ENCODE results near the gene DYNLT4. TPM values are rescaled to one million over a fixed set of nuclear protein-coding genes. Genes with fewer than 3 reads are reported as not detected.

DYNLT4 gene
- 0.62 and 1.1 TPM in 2 replicates for total RNA-seq
- 0.46 and 1.1 TPM in 2 replicates for polyA plus RNA-seq
- 0.19 and 0.28 TPM in 2 replicates for polyA plus RNA-seq (2011; cell fraction: cytosol; rRNA removed)
- 0.64 and 0.65 TPM in 2 replicates for polyA plus RNA-seq (2011; cell fraction: nucleus; rRNA removed)
- polyA plus RNA-seq (2012): 0.30 and 0.33 TPM in 2 replicates
- polyA minus RNA-seq: 0.28 and 0.83 TPM in 2 replicates
- not detected for polyA minus RNA-seq (2011; cell fraction: cytosol; rRNA and poly(A)+ RNA removed)
- 6.7 TPM in 1 of 2 replicates, not detected in the other for polyA minus RNA-seq (2011; cell fraction: nucleus; rRNA and poly(A)+ RNA removed)
- percentile 37 among the genes with signal in this experiment for Bru-seq, nascent RNA
- not detected for BruChase-seq, experiment 1, labeled RNA remaining after a 6-hour chase
- BruChase-seq, experiment 2, labeled RNA remaining after a 2-hour chase: not detected
- long read RNA-seq: 0 reads

GRCh38 chr1:44806704-44807363, at the start of gene DYNLT4:
Gene DYNLT4, minus strand, starts transcription at chr1:44807351. Its CDS starts 683 bp downstream, at chr1:44806668.
- peaks cover 4 to 32% of the 10 kb centered on the region in 2 experiments for H3K36me3 ChIP-seq (ENCODE audit: control insufficient read depth in 2 of 2, extremely low read depth in 1 of 2, insufficient read depth in 2 of 2, low read length in 2 of 2)
- H3K4me2 ChIP-seq (ENCODE audit: insufficient read depth, low read length): peak within 1 kb of the TSS; percentile 71
- FAIRE-seq (no peak), DNase-seq (ENCODE audit: low read depth, low spot score) (no peak)
- H3K4me1 ChIP-seq (ENCODE audit: control insufficient read depth, extremely low read depth, insufficient read depth, low read length): peaks cover 72% of the 10 kb centered on the region
- H4K20me1 ChIP-seq (replicated peaks; ENCODE audit: control insufficient read depth, extremely low read depth, insufficient read depth, low read length): no peaks in the 10 kb centered on the region
- H3K9me3 ChIP-seq (replicated peaks; ENCODE audit: control insufficient read depth, insufficient read depth, low read length): no peaks in the 10 kb centered on the region
- H3K9me1 ChIP-seq (replicated peaks; ENCODE audit: control insufficient read depth, extremely low read depth, insufficient read depth, low read length): no peaks in the 10 kb centered on the region
- H3K27ac ChIP-seq (ENCODE audit: insufficient read depth, low read depth, low read length): peak within 1 kb of the TSS; percentile 100
- dilution Hi-C loops (cut with MboI; ENCODE audit: extremely low pct_ligation_motif_present, low sequenced_read_pairs) (no loop called here), intact Hi-C loops (cut with micrococcal nuclease) (loop anchor here (1.0 to 10.0 kb wide), 3 partner anchors 12 to 878 kb away; partner anchors contain the start of genes GPBP1L1, RNU5D-1 and TMEM69)
- no peaks in the 10 kb centered on the region for H3K27me3 ChIP-seq (ENCODE audit: control insufficient read depth in 2 of 2, insufficient read depth in 2 of 2, low read length in 2 of 2)
- peak within 1 kb of the TSS in 2 of 3 experiments; percentile 6 to 25 for H3K4me3 ChIP-seq (replicated peaks in 1 of 3; ENCODE audit: insufficient read depth in 1 of 3, low read depth in 1 of 3, low read length in 3 of 3)
- BruUV-seq (replicated peaks): TSS peak; percentile 42
- ChIA-PET POLR2A (interaction anchor here (3.1 to 4.3 kb wide), 2 partner anchors 13 to 32 kb away, joined by 13 to 97 read pairs; partner anchors contain the start of gene RPS8), CTCF (interaction anchor here (2.2 kb wide), 1 partner anchor 20 kb away, joined by 8 read pairs; no protein-coding TSS in a partner anchor)
- H2AFZ ChIP-seq (ENCODE audit: low read depth, low read length): no peak within 1 kb of the TSS
- peak within 1 kb of the TSS; percentile 99 for H3K9ac ChIP-seq (replicated peaks; ENCODE audit: extremely low read depth, insufficient read depth, low read length)
- H3K79me2 ChIP-seq (ENCODE audit: control insufficient read depth, insufficient read depth, low read length): peaks cover 55% of the 10 kb centered on the region
- TF ChIP-seq FOS (IDR thresholded peaks at IDR 0.05; ENCODE audit: borderline replicate concordance, insufficient read depth, low read length): peak; percentile 68
- TF ChIP-seq JUN (IDR thresholded peaks at IDR 0.05; ENCODE audit: borderline replicate concordance, insufficient read depth, insufficient read length, low read depth): peak; percentile 70
- no peak for TF ChIP-seq MAX (IDR thresholded peaks at IDR 0.05; ENCODE audit: insufficient read depth, insufficient read length)
- TF ChIP-seq EZH2 (IDR thresholded peaks at IDR 0.05; ENCODE audit: borderline replicate concordance, low read depth, low read length, severe bottlenecking): no peak
